Measurements from ENCODE around the gene BANF1. TPM values are rescaled to one million over a fixed set of nuclear protein-coding genes. Genes with fewer than 3 reads are reported as not detected.

BANF1 gene
- total RNA-seq, 1 experiment from 2014 or later, result 116 TPM

- no peaks in the 10 kb centered on the region for H3K27me3 ChIP-seq (replicated peaks)
- H3K9me3 ChIP-seq (replicated peaks), result no peaks in the 10 kb centered on the region
- H3K27ac ChIP-seq, result no peak overlapping the region
- DNase-seq (ENCODE audit: low read depth in 1 of 2, low spot score in 2 of 2), result no peak
- H3K4me1 ChIP-seq (replicated peaks), result no peaks in the 10 kb centered on the region
- H3K4me3 ChIP-seq, result no peak overlapping the region
- H3K36me3 ChIP-seq, result peaks cover 28% of the 10 kb centered on the region
Observed at GRCh38 chr11:65982824-65983588, 19.3 kb upstream of the BANF1 start.

GRCh38 chr11:65983589-65983987, 18.7 kb upstream of the BANF1 start:
- H3K27me3 ChIP-seq (replicated peaks), result no peaks in the 10 kb centered on the region
- DNase-seq (ENCODE audit: low read depth in 1 of 2, low spot score in 2 of 2), result no peak
- no peak overlapping the region for H3K4me3 ChIP-seq

GRCh38 chr11:65987336-65987735, 15.0 kb upstream of the BANF1 start:
- H3K4me1 ChIP-seq (replicated peaks), result no peaks in the 10 kb centered on the region
- no peak overlapping the region for H3K4me3 ChIP-seq
- DNase-seq (ENCODE audit: low read depth in 1 of 2, low spot score in 2 of 2), result no peak
- H3K27ac ChIP-seq, result no peak overlapping the region
- H3K9me3 ChIP-seq (replicated peaks), result no peaks in the 10 kb centered on the region
- no peaks in the 10 kb centered on the region for H3K27me3 ChIP-seq (replicated peaks)
- peaks cover 23% of the 10 kb centered on the region for H3K36me3 ChIP-seq

More at GRCh38 chr11:65983589-65983987, 18.7 kb upstream of the BANF1 start:
- Histone ChIP-seq H3K4me1 (replicated peaks) (no peaks in the 10 kb centered on the region), H3K27ac (no peak overlapping the region), H3K36me3 (peaks cover 26% of the 10 kb centered on the region), H3K9me3 (replicated peaks) (no peaks in the 10 kb centered on the region)

- H3K27ac ChIP-seq, result no peak overlapping the region
- peaks cover 23% of the 10 kb centered on the region for H3K36me3 ChIP-seq
- no peaks in the 10 kb centered on the region for H3K27me3 ChIP-seq (replicated peaks)
Observed at GRCh38 chr11:65988791-65989592, 13.3 kb upstream of the BANF1 start.

GRCh38 chr11:65992056-65992455, 10.2 kb upstream of the BANF1 start:
- Histone ChIP-seq H3K9me3 (replicated peaks) (no peaks in the 10 kb centered on the region), H3K27me3 (replicated peaks) (no peaks in the 10 kb centered on the region), H3K4me1 (replicated peaks) (no peaks in the 10 kb centered on the region), H3K36me3 (peaks cover 41% of the 10 kb centered on the region), H3K4me3 (no peak overlapping the region), H3K27ac (no peak overlapping the region)
- no peak for DNase-seq (ENCODE audit: low read depth in 1 of 2, low spot score in 2 of 2)

More at GRCh38 chr11:65988791-65989592, 13.3 kb upstream of the BANF1 start:
- Histone ChIP-seq H3K4me3 (no peak overlapping the region), H3K9me3 (replicated peaks) (no peaks in the 10 kb centered on the region), H3K4me1 (replicated peaks) (no peaks in the 10 kb centered on the region)
- DNase-seq (ENCODE audit: low read depth in 1 of 2, low spot score in 2 of 2), result peak; percentile 97

DNA sequence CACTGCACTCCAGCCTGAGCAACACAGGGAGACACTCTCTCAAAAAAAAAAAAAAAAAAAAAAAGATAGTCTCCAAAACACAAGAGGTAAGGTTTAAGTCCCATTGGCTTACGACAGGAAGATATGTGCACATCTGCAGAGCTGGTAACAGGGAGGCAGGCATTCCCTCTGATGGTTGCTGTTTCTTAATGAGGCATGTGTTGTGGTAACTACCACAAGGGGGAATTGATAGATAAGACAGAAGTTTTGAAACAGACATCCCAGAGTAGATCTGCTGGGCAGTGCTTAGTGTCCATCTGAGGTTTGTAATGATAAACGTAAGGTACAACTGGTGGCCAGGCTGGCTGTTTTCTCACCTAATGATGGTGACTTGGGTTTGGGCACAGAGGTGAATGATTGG, 5.0 kb upstream of the BANF1 start:
- no peak for DNase-seq (ENCODE audit: low read depth in 1 of 2, low spot score in 2 of 2)
- Histone ChIP-seq H3K27ac (no peak overlapping the region), H3K9me3 (replicated peaks) (no peaks in the 10 kb centered on the region), H3K4me3 (no peak overlapping the region), H3K36me3 (peaks cover 58% of the 10 kb centered on the region), H3K4me1 (replicated peaks) (peaks cover 10% of the 10 kb centered on the region), H3K27me3 (replicated peaks) (no peaks in the 10 kb centered on the region)

DNA sequence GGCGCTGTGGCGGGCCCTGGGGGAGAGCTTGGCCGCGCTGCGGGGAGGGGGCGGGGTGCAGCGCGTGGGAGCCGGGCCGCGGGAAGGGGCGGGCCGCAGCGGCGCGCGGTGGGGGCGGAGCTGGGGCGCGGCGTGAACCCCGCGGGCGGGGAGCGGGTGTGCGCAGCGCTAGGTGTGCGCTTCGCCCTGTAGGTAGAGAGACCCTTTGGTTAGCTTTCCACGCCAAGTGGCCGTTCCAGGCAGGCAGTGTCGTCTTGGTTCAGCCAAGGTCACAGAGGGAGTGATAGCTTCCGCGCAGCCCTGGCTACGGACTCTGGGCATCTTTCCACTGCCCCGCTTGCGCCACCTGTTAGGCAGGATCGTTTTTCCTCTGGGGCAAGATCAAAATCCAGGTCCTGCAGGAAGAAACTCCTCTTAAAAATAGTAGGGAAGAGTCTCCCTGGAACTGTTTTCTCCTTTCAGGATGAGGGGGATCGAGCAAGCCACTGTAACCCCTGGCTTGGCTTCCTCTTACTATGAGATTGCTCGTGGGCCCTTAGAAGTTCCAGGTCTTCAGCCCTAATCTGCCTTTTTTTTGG, 434 bp downstream of the BANF1 start:
- Histone ChIP-seq H3K4me3 (peak overlapping the region; percentile 60), H3K9me3 (replicated peaks) (no peaks in the 10 kb centered on the region), H3K4me1 (replicated peaks) (peaks cover 33% of the 10 kb centered on the region), H3K27me3 (replicated peaks) (no peaks in the 10 kb centered on the region), H3K27ac (peak overlapping the region; percentile 76), H3K36me3 (peaks cover 80% of the 10 kb centered on the region)
- peak in 1 of 2 experiments; percentile 62 for DNase-seq (ENCODE audit: low read depth in 1 of 2, low spot score in 2 of 2)

DNA sequence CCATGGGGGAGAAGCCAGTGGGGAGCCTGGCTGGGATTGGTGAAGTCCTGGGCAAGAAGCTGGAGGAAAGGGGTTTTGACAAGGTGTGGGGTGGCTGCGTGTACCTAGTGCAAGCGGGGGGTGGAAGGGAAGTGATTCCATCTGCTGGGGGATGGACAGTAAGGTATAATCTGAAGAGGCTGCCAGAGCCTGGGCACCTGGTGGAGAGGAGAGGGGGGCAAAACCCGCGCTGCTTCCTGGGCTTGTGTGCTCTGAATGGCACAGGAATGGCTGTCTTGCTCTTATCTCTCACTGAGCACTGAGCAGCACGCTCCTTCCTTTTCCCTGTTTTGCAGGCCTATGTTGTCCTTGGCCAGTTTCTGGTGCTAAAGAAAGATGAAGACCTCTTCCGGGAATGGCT, 988 bp downstream of the BANF1 start:
- Histone ChIP-seq H3K27ac (0 out of 2 replicates have a peak overlapping the region, but pooled peaks have one; percentile 76), H3K4me3 (peak overlapping the region; percentile 60), H3K4me1 (replicated peaks) (peaks cover 33% of the 10 kb centered on the region), H3K9me3 (replicated peaks) (no peaks in the 10 kb centered on the region), H3K36me3 (peaks cover 74% of the 10 kb centered on the region), H3K27me3 (replicated peaks) (no peaks in the 10 kb centered on the region)
- DNase-seq (ENCODE audit: low read depth in 1 of 2, low spot score in 2 of 2), result no peak

DNA sequence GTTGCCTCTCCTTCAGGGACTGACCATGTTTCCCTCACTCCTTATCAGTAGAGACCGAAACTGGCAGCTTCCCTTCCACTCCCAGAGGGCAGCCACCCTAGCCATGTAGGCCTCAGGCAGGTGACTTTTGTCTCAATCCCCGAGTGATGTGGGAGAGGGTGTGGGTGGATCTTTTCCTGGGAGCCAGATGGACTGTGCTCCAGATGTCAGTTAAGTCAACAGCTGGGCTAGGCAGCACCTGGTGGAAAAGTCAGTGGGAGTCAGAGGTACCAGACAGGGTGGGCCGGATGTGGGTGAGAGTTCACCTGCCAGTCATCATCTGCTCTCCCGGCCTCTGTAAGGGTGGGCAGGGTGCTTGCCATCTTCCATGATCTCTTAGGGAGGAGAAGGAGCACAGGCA, 1.9 kb downstream of the BANF1 start:
- H3K4me3 ChIP-seq, result no peak overlapping the region
- no peak overlapping the region for H3K27ac ChIP-seq
- H3K9me3 ChIP-seq (replicated peaks), result no peaks in the 10 kb centered on the region
- H3K4me1 ChIP-seq (replicated peaks), result peaks cover 33% of the 10 kb centered on the region
- H3K27me3 ChIP-seq (replicated peaks), result no peaks in the 10 kb centered on the region
- H3K36me3 ChIP-seq, result peaks cover 65% of the 10 kb centered on the region
- no peak for DNase-seq (ENCODE audit: low read depth in 1 of 2, low spot score in 2 of 2)

DNA sequence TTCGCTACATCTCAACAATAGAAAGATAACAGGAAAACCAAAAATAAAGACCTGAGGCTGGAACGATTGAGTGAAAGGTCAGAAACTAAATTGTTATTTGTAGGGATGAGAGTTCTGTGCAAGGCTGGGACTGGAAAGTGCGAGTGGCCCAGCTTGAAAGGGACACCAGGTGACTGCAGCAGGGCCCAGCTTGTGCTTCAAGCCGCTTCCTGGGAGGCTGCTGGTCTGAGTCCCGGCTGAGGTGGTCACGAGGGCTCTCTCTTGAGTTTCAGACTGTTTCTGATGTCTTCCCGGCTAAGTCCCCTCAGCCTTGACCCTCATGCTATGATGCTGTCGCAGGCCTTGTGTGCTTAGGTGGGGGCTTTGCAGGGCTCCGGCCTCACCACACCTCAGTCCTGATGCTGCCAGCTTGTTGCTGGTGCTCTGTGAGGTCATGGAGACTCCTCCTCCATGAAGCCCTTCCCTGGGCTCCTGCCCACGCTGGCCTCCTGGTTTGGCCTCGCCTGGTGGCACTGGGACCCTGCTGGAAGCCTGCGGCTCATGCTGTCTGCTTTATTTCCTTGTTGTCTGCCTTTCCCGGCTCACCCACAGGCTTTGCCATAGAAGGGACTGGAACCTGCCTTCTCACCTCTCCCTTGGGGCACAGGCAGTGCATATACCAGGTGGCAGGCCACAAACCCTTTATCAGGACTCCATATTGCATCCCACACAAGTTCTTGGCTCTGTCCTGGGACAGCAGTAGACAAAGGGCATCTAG, 4.0 kb downstream of the BANF1 start:
- no peak overlapping the region; the same call in 1 of the 2 replicates for H3K27ac ChIP-seq

DNA sequence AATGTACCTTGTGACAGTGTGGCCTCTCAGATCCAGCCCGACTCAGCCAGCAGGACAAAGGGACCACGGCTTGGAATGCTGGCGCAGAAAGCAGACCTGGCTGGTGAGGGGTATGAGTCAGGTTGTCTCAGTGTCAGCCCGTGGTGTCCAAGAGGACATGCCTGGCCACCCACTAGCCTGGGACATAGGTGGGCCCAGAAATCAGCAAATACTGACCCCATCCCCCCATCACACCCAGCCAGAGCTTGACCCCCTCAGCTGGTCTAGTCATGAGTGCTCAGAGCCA, 4.5 kb downstream of the BANF1 start:
- H3K4me1 ChIP-seq (replicated peaks), result peaks cover 24% of the 10 kb centered on the region
- H3K27ac ChIP-seq, result no peak overlapping the region
- H3K36me3 ChIP-seq, result peaks cover 46% of the 10 kb centered on the region
- DNase-seq (ENCODE audit: low read depth in 1 of 2, low spot score in 2 of 2), result no peak
- H3K9me3 ChIP-seq (replicated peaks), result no peaks in the 10 kb centered on the region
- no peak overlapping the region for H3K4me3 ChIP-seq
- no peaks in the 10 kb centered on the region for H3K27me3 ChIP-seq (replicated peaks)

More for the DNA sequence above, 4.0 kb downstream of the BANF1 start:
- Histone ChIP-seq H3K27me3 (replicated peaks) (no peaks in the 10 kb centered on the region), H3K36me3 (peaks cover 50% of the 10 kb centered on the region), H3K4me3 (no peak overlapping the region), H3K4me1 (replicated peaks) (peaks cover 24% of the 10 kb centered on the region), H3K9me3 (replicated peaks) (no peaks in the 10 kb centered on the region)
- DNase-seq (ENCODE audit: low read depth in 1 of 2, low spot score in 2 of 2), result no peak

GRCh38 chr11:66007201-66007634, 4.9 kb downstream of the BANF1 start:
- no peak for DNase-seq (ENCODE audit: low read depth in 1 of 2, low spot score in 2 of 2)
- peaks cover 24% of the 10 kb centered on the region for H3K4me1 ChIP-seq (replicated peaks)
- H3K27ac ChIP-seq, result no peak overlapping the region
- no peaks in the 10 kb centered on the region for H3K9me3 ChIP-seq (replicated peaks)
- H3K36me3 ChIP-seq, result peaks cover 46% of the 10 kb centered on the region
- no peak overlapping the region for H3K4me3 ChIP-seq
- no peaks in the 10 kb centered on the region for H3K27me3 ChIP-seq (replicated peaks)

- H3K36me3 ChIP-seq, result peaks cover 41% of the 10 kb centered on the region
- H3K4me3 ChIP-seq, result no peak overlapping the region
- no peak overlapping the region for H3K27ac ChIP-seq
- H3K9me3 ChIP-seq (replicated peaks), result no peaks in the 10 kb centered on the region
- peaks cover 20% of the 10 kb centered on the region for H3K4me1 ChIP-seq (replicated peaks)
- DNase-seq (ENCODE audit: low read depth in 1 of 2, low spot score in 2 of 2), result no peak
- H3K27me3 ChIP-seq (replicated peaks), result no peaks in the 10 kb centered on the region
Observed at GRCh38 chr11:66008095-66008467, 5.8 kb downstream of the BANF1 start.
